SIG-M5 (cell line): ENCODE measurements around the gene EDN2.

Experiments used
- DNase-seq: peaks from one replicate; lab custom pipeline; 2025; lab: John Stamatoyannopoulos, UW

The EDN2 gene

GRCh38 chr1:41484402-41485241, at the start of gene EDN2:
Gene EDN2 (minus strand): TSS chr1:41484683. CDS start chr1:41484601, 82 bp downstream.
- DNase-seq, result no peak

- no peak for DNase-seq
These were observed 49.2 kb upstream of the EDN2 start for GRCh38 chr1:41533731-41534080.

- no peak for DNase-seq
These were observed 48.7 kb upstream of the EDN2 start for GRCh38 chr1:41533016-41533730.

GRCh38 chr1:41532206-41532975, 47.9 kb upstream of the EDN2 start:
- no peak for DNase-seq

- DNase-seq, result no peak
These were observed 45.9 kb upstream of the EDN2 start for GRCh38 chr1:41530411-41530810.

- DNase-seq, result no peak
These were observed 45.3 kb upstream of the EDN2 start for GRCh38 chr1:41529621-41530395.

- DNase-seq, result no peak
These were observed 44.5 kb upstream of the EDN2 start for GRCh38 chr1:41528726-41529605.

- DNase-seq, result no peak
These were observed 43.6 kb upstream of the EDN2 start for GRCh38 chr1:41528106-41528505.

GRCh38 chr1:41526956-41527561, 42.6 kb upstream of the EDN2 start:
- DNase-seq, result no peak

GRCh38 chr1:41525891-41526587, 41.6 kb upstream of the EDN2 start:
- no peak for DNase-seq

- no peak for DNase-seq
These were observed 40.5 kb upstream of the EDN2 start for GRCh38 chr1:41524676-41525675.

- DNase-seq, result no peak
These were observed 39.6 kb upstream of the EDN2 start for GRCh38 chr1:41523949-41524675.

GRCh38 chr1:41523071-41523470, 38.6 kb upstream of the EDN2 start:
- DNase-seq, result no peak

GRCh38 chr1:41521766-41522165, 37.3 kb upstream of the EDN2 start:
- DNase-seq, result no peak

- no peak for DNase-seq
These were observed 36.7 kb upstream of the EDN2 start for GRCh38 chr1:41520951-41521752.

- no peak for DNase-seq
These were observed 35.2 kb upstream of the EDN2 start for GRCh38 chr1:41519667-41520066.

GRCh38 chr1:41518471-41518870, 34.0 kb upstream of the EDN2 start:
- DNase-seq, result no peak
